ENCODE measurements around the gene MYO1D. TPM values are rescaled to one million over a fixed set of nuclear protein-coding genes. Genes with fewer than 3 reads are reported as not detected.

MYO1D gene
- total RNA-seq, 1 donor from 2014 or later, result 18.0 TPM

DNA sequence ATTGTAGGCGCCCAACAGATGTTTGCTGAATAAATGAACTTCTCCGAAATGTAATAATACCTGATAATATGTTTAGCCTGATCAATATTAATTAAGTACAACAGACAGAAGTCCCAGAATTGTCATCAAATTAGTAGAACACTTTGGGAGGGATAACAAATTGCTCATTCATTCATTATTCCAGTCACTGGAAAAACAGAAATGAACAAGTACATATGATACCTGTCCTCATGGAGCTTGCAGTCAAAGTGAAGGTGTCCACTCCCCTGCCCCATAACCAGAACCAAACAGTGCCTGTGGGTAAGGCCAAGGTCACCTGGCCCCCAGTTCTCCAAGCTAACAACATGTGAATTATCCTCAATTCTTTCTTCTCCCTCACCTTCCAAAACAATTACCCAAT is 42.8 kb downstream of the MYO1D start:
- H3K36me3 Mint-ChIP-seq (ENCODE audit: low read depth, unreplicated experiment), result peaks cover 3% of the 10 kb centered on the region
- H3K4me1 Mint-ChIP-seq (ENCODE audit: low read depth, unreplicated experiment), result no peaks in the 10 kb centered on the region
- no peak for FAIRE-seq
- no peak for TF ChIP-seq EZH2 (IDR thresholded peaks at IDR 0.05; ENCODE audit: insufficient read depth, low read length)
- TF ChIP-seq, protein P1, sequence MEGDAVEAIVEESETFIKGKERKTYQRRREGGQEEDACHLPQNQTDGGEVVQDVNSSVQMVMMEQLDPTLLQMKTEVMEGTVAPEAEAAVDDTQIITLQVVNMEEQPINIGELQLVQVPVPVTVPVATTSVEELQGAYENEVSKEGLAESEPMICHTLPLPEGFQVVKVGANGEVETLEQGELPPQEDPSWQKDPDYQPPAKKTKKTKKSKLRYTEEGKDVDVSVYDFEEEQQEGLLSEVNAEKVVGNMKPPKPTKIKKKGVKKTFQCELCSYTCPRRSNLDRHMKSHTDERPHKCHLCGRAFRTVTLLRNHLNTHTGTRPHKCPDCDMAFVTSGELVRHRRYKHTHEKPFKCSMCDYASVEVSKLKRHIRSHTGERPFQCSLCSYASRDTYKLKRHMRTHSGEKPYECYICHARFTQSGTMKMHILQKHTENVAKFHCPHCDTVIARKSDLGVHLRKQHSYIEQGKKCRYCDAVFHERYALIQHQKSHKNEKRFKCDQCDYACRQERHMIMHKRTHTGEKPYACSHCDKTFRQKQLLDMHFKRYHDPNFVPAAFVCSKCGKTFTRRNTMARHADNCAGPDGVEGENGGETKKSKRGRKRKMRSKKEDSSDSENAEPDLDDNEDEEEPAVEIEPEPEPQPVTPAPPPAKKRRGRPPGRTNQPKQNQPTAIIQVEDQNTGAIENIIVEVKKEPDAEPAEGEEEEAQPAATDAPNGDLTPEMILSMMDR (IDR thresholded peaks at IDR 0.05; ENCODE audit: insufficient read depth, low read depth, low read length), result no peak
- H3K9me3 ChIP-seq (ENCODE audit: insufficient read depth, low read depth, low read length), result no peaks in the 10 kb centered on the region
- H3K4me3 ChIP-seq (ENCODE audit: insufficient read depth, low read depth, low read length), result no peak overlapping the region
- no peaks in the 10 kb centered on the region for H3K79me2 ChIP-seq (ENCODE audit: insufficient read depth, low read length)
- H3K27me3 ChIP-seq (ENCODE audit: insufficient read depth, low read length), result peaks cover 2% of the 10 kb centered on the region
- no peak overlapping the region for H3K9ac ChIP-seq (ENCODE audit: low read length)
- H3K27me3 Mint-ChIP-seq (ENCODE audit: low read depth, unreplicated experiment), result no peaks in the 10 kb centered on the region
- no peaks in the 10 kb centered on the region for H4K20me1 ChIP-seq (ENCODE audit: insufficient read depth, low read length)
- no peak for DNase-seq (ENCODE audit: low read depth)
- no peak overlapping the region for H3K4me2 ChIP-seq (ENCODE audit: low read length)
- H3K4me1 ChIP-seq (ENCODE audit: insufficient read depth, low read length), result no peaks in the 10 kb centered on the region
- H3K4me3 Mint-ChIP-seq (ENCODE audit: unreplicated experiment), result no peak overlapping the region
- H2AFZ ChIP-seq (ENCODE audit: low read depth, low read length), result no peak overlapping the region
- no peak overlapping the region for H3K27ac Mint-ChIP-seq (ENCODE audit: unreplicated experiment)
- H3K9me3 Mint-ChIP-seq (ENCODE audit: unreplicated experiment), result no peaks in the 10 kb centered on the region
- no peak overlapping the region for H3K27ac ChIP-seq (ENCODE audit: low read depth, low read length)
- H3K36me3 ChIP-seq (ENCODE audit: insufficient read depth, low read length), result no peaks in the 10 kb centered on the region

GRCh38 chr17:32833526-32833925 is 43.4 kb downstream of the MYO1D start:
- Histone ChIP-seq H3K4me3 (ENCODE audit: insufficient read depth, low read depth, low read length) (no peak overlapping the region), H2AFZ (ENCODE audit: low read depth, low read length) (no peak overlapping the region), H3K79me2 (ENCODE audit: insufficient read depth, low read length) (no peaks in the 10 kb centered on the region), H3K4me2 (ENCODE audit: low read length) (no peak overlapping the region), H4K20me1 (ENCODE audit: insufficient read depth, low read length) (no peaks in the 10 kb centered on the region), H3K27ac (ENCODE audit: low read depth, low read length) (no peak overlapping the region), H3K27me3 (ENCODE audit: insufficient read depth, low read length) (peaks cover 2% of the 10 kb centered on the region), H3K9ac (ENCODE audit: low read length) (no peak overlapping the region), H3K4me1 (ENCODE audit: insufficient read depth, low read length) (no peaks in the 10 kb centered on the region), H3K9me3 (ENCODE audit: insufficient read depth, low read depth, low read length) (no peaks in the 10 kb centered on the region), H3K36me3 (ENCODE audit: insufficient read depth, low read length) (no peaks in the 10 kb centered on the region)
- Mint-ChIP-seq H3K36me3 (ENCODE audit: low read depth, unreplicated experiment) (peaks cover 3% of the 10 kb centered on the region), H3K27me3 (ENCODE audit: low read depth, unreplicated experiment) (no peaks in the 10 kb centered on the region), H3K4me1 (ENCODE audit: low read depth, unreplicated experiment) (no peaks in the 10 kb centered on the region), H3K4me3 (ENCODE audit: unreplicated experiment) (no peak overlapping the region), H3K9me3 (ENCODE audit: unreplicated experiment) (no peaks in the 10 kb centered on the region), H3K27ac (ENCODE audit: unreplicated experiment) (no peak overlapping the region)
- DNase-seq (ENCODE audit: low read depth), result no peak
- TF ChIP-seq, protein P1 (IDR thresholded peaks at IDR 0.05; ENCODE audit: insufficient read depth, low read depth, low read length), result no peak
- TF ChIP-seq EZH2 (IDR thresholded peaks at IDR 0.05; ENCODE audit: insufficient read depth, low read length), result no peak
- no peak for FAIRE-seq

GRCh38 chr17:32833076-32833475 is 43.8 kb downstream of the MYO1D start:
- H3K9me3 ChIP-seq (ENCODE audit: insufficient read depth, low read depth, low read length), result no peaks in the 10 kb centered on the region
- no peak overlapping the region for H3K4me2 ChIP-seq (ENCODE audit: low read length)
- no peaks in the 10 kb centered on the region for H3K79me2 ChIP-seq (ENCODE audit: insufficient read depth, low read length)
- H3K27ac ChIP-seq (ENCODE audit: low read depth, low read length), result no peak overlapping the region
- Mint-ChIP-seq H3K9me3 (ENCODE audit: unreplicated experiment) (no peaks in the 10 kb centered on the region), H3K4me3 (ENCODE audit: unreplicated experiment) (no peak overlapping the region), H3K27me3 (ENCODE audit: low read depth, unreplicated experiment) (no peaks in the 10 kb centered on the region), H3K27ac (ENCODE audit: unreplicated experiment) (no peak overlapping the region), H3K4me1 (ENCODE audit: low read depth, unreplicated experiment) (peaks cover under 1% of the 10 kb centered on the region), H3K36me3 (ENCODE audit: low read depth, unreplicated experiment) (peaks cover 3% of the 10 kb centered on the region)
- H2AFZ ChIP-seq (ENCODE audit: low read depth, low read length), result no peak overlapping the region
- H4K20me1 ChIP-seq (ENCODE audit: insufficient read depth, low read length), result no peaks in the 10 kb centered on the region
- H3K4me1 ChIP-seq (ENCODE audit: insufficient read depth, low read length), result no peaks in the 10 kb centered on the region
- H3K27me3 ChIP-seq (ENCODE audit: insufficient read depth, low read length), result peaks cover 2% of the 10 kb centered on the region
- no peaks in the 10 kb centered on the region for H3K36me3 ChIP-seq (ENCODE audit: insufficient read depth, low read length)
- FAIRE-seq (no peak), DNase-seq (ENCODE audit: low read depth) (no peak)
- TF ChIP-seq, protein P1 (IDR thresholded peaks at IDR 0.05; ENCODE audit: insufficient read depth, low read depth, low read length), result no peak
- TF ChIP-seq EZH2 (IDR thresholded peaks at IDR 0.05; ENCODE audit: insufficient read depth, low read length), result no peak
- H3K4me3 ChIP-seq (ENCODE audit: insufficient read depth, low read depth, low read length), result no peak overlapping the region
- no peak overlapping the region for H3K9ac ChIP-seq (ENCODE audit: low read length)
